IMR-90 (cell line): ENCODE data around the gene MYO1D. TPM values are rescaled to one million over a fixed set of nuclear protein-coding genes. Genes with fewer than 3 reads are reported as not detected.

Experiments
- ATAC-seq: fragments of 200-7000 bp; cut with Tn5 transposase; 2 replicates; pipeline ENCODE4 v1.9.1; 2020; ENCODE audit warnings: low read depth, mild to moderate bottlenecking, moderate library complexity
- BruUV-seq: library from RNA; stranded (reverse); fragments of 400-500 nt; replicated peaks from 2 replicates; lab custom pipeline; 2021; lab: Mats Ljungman, UMichigan
- CTCF ChIA-PET: fragments of 300-600 bp; formaldehyde crosslinking; extraction: SDS; loops from one replicate; lab custom pipeline; 2021; ENCODE audit warnings: antibody characterized with exemption; lab: Yijun Ruan, JAX
- POLR2A ChIA-PET: fragments of 300-600 bp; sonication (Branson Sonifier 250); formaldehyde crosslinking; loops from one replicate; lab custom pipeline; 2022; ENCODE audit warnings: antibody characterized with exemption; ENCODE audit not compliant: unreplicated experiment; lab: Charles Lee
- DNase-seq: peaks from one replicate; pipeline ENCODE4 v3.0.0; 2013
- H2AFZ ChIP-seq: replicated peaks from 2 replicates; pipeline ENCODE3; 2013; ENCODE audit warnings: low read length, mild to moderate bottlenecking; ENCODE audit not compliant: poor library complexity
- H2AK5ac ChIP-seq: 2 replicates; pipeline ENCODE4 v1.6.1; 2013; ENCODE audit warnings: low read depth, low read length, inconsistent platforms
- H2AK9ac ChIP-seq: replicated peaks from 2 replicates; pipeline ENCODE3; 2013; ENCODE audit warnings: mild to moderate bottlenecking, low read depth, low read length, moderate library complexity; ENCODE audit not compliant: poor library complexity
- H2BK120ac ChIP-seq: 2 replicates; pipeline ENCODE4 v1.6.1; 2013; ENCODE audit warnings: low read depth, low read length, inconsistent platforms
- H2BK15ac ChIP-seq: 3 replicates; pipeline ENCODE4 v1.6.1; 2013; ENCODE audit warnings: low read depth, low read length, inconsistent platforms
- H2BK20ac ChIP-seq: 2 replicates; pipeline ENCODE4 v1.6.1; 2013; ENCODE audit warnings: low read depth, mild to moderate bottlenecking, inconsistent platforms, low read length, moderate library complexity
- H2BK5ac ChIP-seq: 2 replicates; pipeline ENCODE4 v1.6.1; 2013; ENCODE audit warnings: mild to moderate bottlenecking, low read depth, low read length, inconsistent platforms; ENCODE audit not compliant: poor library complexity, severe bottlenecking
- H3K14ac ChIP-seq: replicated peaks from 2 replicates; pipeline ENCODE4 v1.6.1; 2013; ENCODE audit warnings: low read depth, low read length, inconsistent platforms
- H3K18ac ChIP-seq: 2 replicates; pipeline ENCODE4 v1.6.1; 2013; ENCODE audit warnings: low read depth, low read length, control low read depth
- H3K23ac ChIP-seq: 2 replicates; pipeline ENCODE4 v1.6.1; 2013; ENCODE audit warnings: low read depth, low read length, inconsistent platforms
- H3K27ac ChIP-seq: 2 replicates; pipeline ENCODE4 v1.5.1; 2013; ENCODE audit warnings: mild to moderate bottlenecking, control low read depth, low read length; ENCODE audit not compliant: insufficient read depth
- H3K27me3 ChIP-seq: 2 replicates; pipeline ENCODE4 v1.6.1; 2013; ENCODE audit warnings: low read length; ENCODE audit not compliant: control insufficient read depth, insufficient read depth
- H3K36me3 ChIP-seq: 2 replicates; pipeline ENCODE4 v1.6.1; 2013; ENCODE audit warnings: low read length, mixed read lengths; ENCODE audit not compliant: control insufficient read depth, insufficient read depth
- H3K4ac ChIP-seq: 2 replicates; pipeline ENCODE4 v1.6.1; 2013; ENCODE audit warnings: low read depth, low read length, inconsistent platforms
- H3K4me1 ChIP-seq: 2 replicates; pipeline ENCODE4 v1.6.1; 2013; ENCODE audit warnings: low read length, mixed read lengths; ENCODE audit not compliant: control insufficient read depth, insufficient read depth
- H3K4me2 ChIP-seq: 2 replicates; pipeline ENCODE4 v1.6.1; 2013; ENCODE audit warnings: low read depth, mild to moderate bottlenecking, control low read depth, low read length, moderate library complexity
- H3K4me3 ChIP-seq: 2 replicates; pipeline ENCODE4 v1.5.1; 2013; ENCODE audit warnings: low read depth, mild to moderate bottlenecking, control low read depth, low read length, moderate library complexity; ENCODE audit not compliant: insufficient read depth
- H3K56ac ChIP-seq: 2 replicates; pipeline ENCODE4 v1.6.1; 2013; ENCODE audit warnings: low read length, inconsistent platforms; ENCODE audit not compliant: insufficient read depth; ENCODE audit errors: extremely low read depth
- H3K79me1 ChIP-seq, 2 experiments: 2 replicates each; pipeline ENCODE4 v1.6.1; 2013; ENCODE audit warnings: low read length in 2 of 2, inconsistent platforms in 1 of 2, low read depth in 1 of 2
- H3K9ac ChIP-seq: 2 replicates; pipeline ENCODE4 v1.6.1; 2013; ENCODE audit warnings: low read depth, low read length, control low read depth
- H3K9me1 ChIP-seq: 2 replicates; pipeline ENCODE4 v1.6.1; 2013; ENCODE audit warnings: low read length, inconsistent platforms; ENCODE audit not compliant: insufficient read depth
- H3K9me3 ChIP-seq: 2 replicates; pipeline ENCODE4 v1.6.1; 2013; ENCODE audit warnings: low read length; ENCODE audit not compliant: control insufficient read depth, insufficient read depth
- H4K20me1 ChIP-seq: 2 replicates; pipeline ENCODE4 v1.6.1; 2013; ENCODE audit warnings: low read length, inconsistent platforms; ENCODE audit not compliant: insufficient read depth
- H4K5ac ChIP-seq: 2 replicates; pipeline ENCODE4 v1.6.1; 2013; ENCODE audit warnings: mild to moderate bottlenecking, low read depth, low read length, control low read depth
- H4K8ac ChIP-seq, 2 experiments: 2 replicates each; pipeline ENCODE4 v1.6.1; 2013; ENCODE audit warnings: low read depth in 2 of 2, low read length in 2 of 2, control low read depth in 1 of 2, inconsistent platforms in 1 of 2
- H4K91ac ChIP-seq: 2 replicates; pipeline ENCODE4 v1.6.1; 2013; ENCODE audit warnings: low read depth, low read length, inconsistent platforms; ENCODE audit not compliant: insufficient read depth
- CHD1 ChIP-seq: IDR thresholded peaks from 2 replicates; pipeline ENCODE4 v1.6.1; 2012; ENCODE audit warnings: low read depth, low read length, improper control_type of control experiment
- CTCF ChIP-seq: conservative IDR thresholded peaks from 2 replicates; pipeline ENCODE4 v1.5.1; 2012; ENCODE audit warnings: mild to moderate bottlenecking, low read depth, low read length, improper control_type of control experiment
- MAFK ChIP-seq: IDR thresholded peaks from 2 replicates; pipeline ENCODE4 v1.6.1; 2012; ENCODE audit warnings: low read depth, low read length, improper control_type of control experiment
- MAZ ChIP-seq: IDR thresholded peaks from 2 replicates; pipeline ENCODE4 v1.6.1; 2012; ENCODE audit warnings: low read depth, mild to moderate bottlenecking, low read length, improper control_type of control experiment, moderate library complexity, borderline replicate concordance
- MXI1 ChIP-seq: IDR thresholded peaks from 2 replicates; pipeline ENCODE4 v1.6.1; 2012; ENCODE audit warnings: low read depth, mild to moderate bottlenecking, low read length, moderate library complexity, borderline replicate concordance
- NFE2L2 ChIP-seq: fragments of 150-350 bp; IDR thresholded peaks from 2 replicates; pipeline ENCODE4 v1.6.1; 2016; ENCODE audit warnings: low read depth, mild to moderate bottlenecking, low read length
- RAD21 ChIP-seq: IDR thresholded peaks from 2 replicates; pipeline ENCODE4 v1.6.1; 2012; ENCODE audit warnings: low read length, improper control_type of control experiment
- WGBS, 2 experiments: methylation state at CpG; one replicate each; pipeline versions ENCODE4 v1.1.5 to v1.1.7; 2013; ENCODE audit warnings: missing lambda C conversion rate in 2 of 2; ENCODE audit not compliant: insufficient read length in 1 of 2; ENCODE audit errors: extremely low coverage in 2 of 2; 5-methylcytosine and 5-hydroxymethylcytosine counted together
- dilution Hi-C: fragments of 300-500 bp; cut with HindIII; formaldehyde crosslinking; loops from one replicate; pipeline ENCODE4 v1.14.3; 2018; ENCODE audit warnings: low sequenced_read_pairs; ENCODE audit not compliant: unreplicated experiment
- in situ Hi-C: fragments of 300-500 bp; cut with MboI; formaldehyde crosslinking; loops from 3 replicates; pipeline ENCODE4 v1.14.3; 2019; ENCODE audit warnings: low sequenced_read_pairs, inconsistent platforms, mixed read lengths
- intact Hi-C: fragments of 100-400 bp; cut with micrococcal nuclease; formaldehyde crosslinking; loops from 2 replicates; pipeline ENCODE4 v1.10.0; 2022
- polyA plus RNA-seq, 3 experiments: library from polyadenylated mRNA; depleted of rRNA; stranded (reverse); fragments of >200 nt; gene quantifications; 2 replicates each; pipeline ENCODE4 v1.2.3, GENCODE V29; 2012; ENCODE audit warnings: low replicate concordance in 1 of 3
- total RNA-seq: library from RNA; depleted of rRNA; stranded (reverse); fragments of >200 nt; gene quantifications from 2 replicates; pipeline ENCODE4 v1.2.3, GENCODE V29; 2012

Gene MYO1D
- total and polyA plus RNA-seq, 2 of the 4 experiments (the other 2 are of a cell fraction): 0.63 to 0.90 TPM

- Histone ChIP-seq H3K4me3 (no peak overlapping the region), H3K56ac (no peak overlapping the region), H4K20me1 (no peaks in the 10 kb centered on the region), H3K27ac (no peak overlapping the region), H3K14ac (no peak overlapping the region), H2BK5ac (no peak overlapping the region), H3K36me3 (no peaks in the 10 kb centered on the region), H3K4me1 (no peaks in the 10 kb centered on the region), H3K9me3 (no peaks in the 10 kb centered on the region), H4K5ac (no peak overlapping the region), H3K4ac (no peak overlapping the region), H2BK20ac (no peak overlapping the region), H2AFZ (no peak overlapping the region), H2AK9ac (no peak overlapping the region), H4K8ac (no peak overlapping the region), H3K79me1 (no peaks in the 10 kb centered on the region), H2BK120ac (no peak overlapping the region), H3K18ac (no peak overlapping the region), H3K9me1 (peaks cover 2% of the 10 kb centered on the region; the same call in 1 of the 2 replicates), H4K91ac (no peak overlapping the region), H3K27me3 (peaks cover 26% of the 10 kb centered on the region), H2BK15ac (no peak overlapping the region), H2AK5ac (no peak overlapping the region), H3K23ac (no peak overlapping the region), H3K9ac (no peak overlapping the region), H3K4me2 (no peak overlapping the region)
- intact Hi-C loops (no loop called here), in situ Hi-C loops (no loop called here), dilution Hi-C loops (no loop called here)
- ChIA-PET POLR2A (no interaction called here), CTCF (no interaction called here)
- no peak for TF ChIP-seq RAD21
- TF ChIP-seq MAZ: no peak
- no peak for TF ChIP-seq MAFK
- TF ChIP-seq CTCF: no peak
- no peak for TF ChIP-seq MXI1
- no peak for TF ChIP-seq CHD1
- TF ChIP-seq NFE2L2: no peak
- DNase-seq (no peak), ATAC-seq (no peak)
- no TSS peak for BruUV-seq
- WGBS, 2 experiments: no CpG with 5 or more reads among the region's 3 CpGs
Observed at GRCh38 chr17:32513579-32513978, 363.3 kb downstream of the MYO1D start.
